ENCODE data around the gene CD36.

The CD36 gene

DNA sequence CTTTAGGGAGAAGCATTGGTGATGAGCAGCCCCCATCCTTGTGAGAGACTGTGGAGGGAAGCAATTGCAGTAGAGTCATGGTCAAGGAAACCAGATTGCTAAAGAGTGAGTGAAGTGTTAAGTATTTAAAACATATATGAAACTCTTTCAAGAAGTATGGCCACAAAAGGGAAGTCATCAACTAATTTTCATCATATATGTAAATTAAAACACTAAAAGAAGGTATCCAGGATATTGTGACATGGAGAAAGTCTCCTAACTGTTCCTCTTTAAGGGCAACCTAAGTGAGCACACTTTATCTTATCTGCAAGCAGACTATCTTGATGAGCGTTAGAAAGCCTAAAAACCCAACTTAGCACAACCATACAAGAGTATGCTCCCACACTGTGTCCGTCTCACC is 69.7 kb downstream of the CD36 start:
- no peak for DNase-seq

DNA sequence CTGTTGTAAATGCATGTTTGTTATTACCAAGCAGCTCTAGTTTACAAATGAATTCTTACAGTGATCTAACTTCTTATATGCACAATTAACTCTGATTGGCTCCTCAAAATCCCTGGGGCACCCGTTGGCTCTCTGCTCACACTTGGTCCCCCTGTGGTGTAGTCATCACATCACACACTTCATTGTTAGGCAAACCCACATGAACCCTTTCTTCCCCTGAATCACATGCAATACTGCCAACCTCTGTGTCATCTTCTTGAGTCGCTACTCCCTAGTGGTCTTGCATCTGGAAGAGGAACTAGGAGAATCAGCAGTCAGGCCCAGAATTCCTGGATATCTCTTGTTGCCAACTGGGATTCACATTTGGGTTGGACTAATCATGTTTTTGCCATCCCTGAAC is 73.1 kb downstream of the CD36 start:
- no peak for DNase-seq

DNA sequence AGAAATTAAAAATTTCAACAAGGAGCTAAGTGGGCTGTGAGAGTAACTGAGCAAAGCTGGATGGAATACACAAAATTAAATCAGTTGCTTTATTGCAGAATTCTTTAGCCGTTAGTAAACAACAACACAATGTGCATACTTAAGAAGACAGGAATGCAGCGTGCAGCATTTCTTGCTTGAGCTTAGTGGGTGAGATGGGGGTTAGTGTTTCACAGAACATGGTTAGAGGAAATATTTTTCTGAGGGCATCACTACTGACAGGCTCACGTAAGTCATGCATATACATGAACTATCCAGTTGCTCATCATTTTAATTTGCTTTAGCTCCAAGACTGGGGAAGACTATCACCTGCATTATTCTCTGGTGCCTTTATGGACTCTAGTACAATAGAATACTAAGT is 80.8 kb downstream of the CD36 start:
- no peak for DNase-seq

DNA sequence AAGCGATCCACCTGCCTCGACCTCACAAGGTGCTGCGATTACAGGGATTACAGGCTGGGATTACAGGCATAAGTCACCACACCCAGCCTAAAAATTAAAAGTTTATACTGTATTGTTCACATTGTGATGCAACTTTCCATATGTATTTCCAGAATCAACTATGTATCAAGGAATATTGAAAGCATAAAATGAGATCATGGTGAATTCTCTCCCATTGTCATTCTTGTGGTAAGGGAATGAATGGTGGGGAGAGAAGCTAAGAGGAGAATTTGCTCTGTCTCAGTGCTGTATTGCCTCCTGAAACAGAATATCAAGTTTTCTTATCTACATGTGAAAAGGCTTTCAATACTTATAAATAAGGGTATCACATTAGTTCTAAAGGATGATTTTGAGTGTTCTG is 81.7 kb downstream of the CD36 start:
- DNase-seq, result no peak

DNA sequence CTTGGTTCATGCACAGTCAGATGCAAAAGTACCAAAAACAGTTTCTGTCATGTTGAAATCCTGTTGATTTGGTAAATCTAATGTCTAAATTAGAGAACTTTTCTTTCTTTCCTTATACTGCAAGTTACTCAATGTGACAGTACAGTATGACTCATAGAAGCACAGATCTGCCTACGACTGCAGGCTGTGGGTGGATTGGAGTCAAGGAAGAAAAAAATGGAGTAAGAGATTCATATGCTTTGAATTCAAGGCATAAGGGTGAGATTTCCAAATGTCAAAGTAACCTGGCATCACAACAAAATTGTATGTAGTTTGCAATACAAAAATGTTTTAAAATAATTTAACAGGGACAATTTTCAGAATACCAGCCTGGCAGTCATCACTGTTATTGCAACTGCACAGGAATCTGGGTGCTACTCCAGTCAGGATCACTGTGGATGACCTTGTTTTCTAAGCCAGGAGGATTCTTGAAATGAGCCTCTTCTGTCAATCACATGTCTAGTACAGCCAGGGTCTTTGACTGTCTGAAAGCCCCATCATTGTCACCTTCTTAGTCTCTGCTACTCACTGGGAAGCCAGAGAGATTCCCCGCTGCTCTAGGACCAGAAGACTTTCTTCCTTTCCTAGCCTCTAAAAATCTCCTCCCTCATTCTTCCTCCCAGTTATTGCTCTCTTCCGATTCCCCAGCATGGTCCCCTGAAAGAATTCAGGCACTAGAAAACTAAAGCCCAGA is 83.6 kb downstream of the CD36 start:
- no peak for DNase-seq

DNA sequence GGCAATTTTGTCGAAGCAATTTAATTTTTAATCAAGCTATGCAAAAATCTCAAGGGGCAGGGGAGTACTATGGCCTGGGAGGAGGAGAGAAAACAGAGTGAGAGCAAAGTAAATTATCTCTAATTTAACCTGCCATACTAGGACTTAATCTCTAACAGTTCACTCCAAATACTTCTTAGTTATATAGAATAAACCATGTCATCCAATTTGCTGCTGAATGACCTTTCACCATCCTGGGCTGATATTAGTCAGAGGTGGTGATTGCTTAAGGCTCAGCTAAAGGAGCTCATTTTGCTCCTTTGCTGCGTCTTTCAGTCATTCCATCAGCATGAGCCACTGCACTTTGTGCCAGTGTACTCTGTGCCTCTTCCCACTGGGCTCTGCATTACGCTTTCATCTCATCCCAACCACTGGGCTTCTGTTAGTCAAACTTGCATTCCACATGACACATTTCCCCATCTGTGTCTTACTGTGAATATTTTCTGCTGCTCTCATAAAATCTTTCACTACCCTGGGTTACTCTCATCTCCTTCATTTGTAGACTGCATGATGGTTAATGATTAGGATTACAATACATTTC is 84.3 kb downstream of the CD36 start:
- no peak for DNase-seq

DNA sequence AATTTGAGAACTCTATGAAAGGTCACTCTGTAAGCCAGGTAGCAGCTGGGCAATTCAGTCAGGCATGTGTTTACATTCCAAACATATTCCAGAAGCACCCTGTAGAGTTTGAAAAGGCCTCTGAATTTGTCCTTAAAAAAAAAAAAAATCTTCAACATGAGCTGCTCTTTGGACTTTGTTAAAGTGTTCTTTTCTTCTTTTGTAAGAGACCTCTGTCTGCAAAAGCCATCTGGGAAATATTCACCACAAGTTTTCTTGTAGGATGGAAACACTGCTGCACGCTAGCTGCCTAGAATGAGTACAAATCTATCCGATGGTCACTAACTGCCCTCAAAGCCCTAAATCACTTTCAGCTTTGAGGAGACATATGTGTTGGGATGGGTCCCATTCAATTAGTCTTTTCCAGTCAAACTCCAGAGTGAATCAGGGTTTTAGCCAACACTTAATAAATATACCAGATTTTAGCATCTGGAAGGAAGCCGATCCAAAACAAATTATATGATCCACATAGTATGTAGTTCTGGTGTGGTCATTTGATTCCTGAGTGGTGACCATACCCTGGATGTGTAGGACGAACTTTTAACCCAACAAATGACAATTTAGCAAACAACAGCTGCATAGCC is 85.9 kb downstream of the CD36 start:
- DNase-seq, result no peak

DNA sequence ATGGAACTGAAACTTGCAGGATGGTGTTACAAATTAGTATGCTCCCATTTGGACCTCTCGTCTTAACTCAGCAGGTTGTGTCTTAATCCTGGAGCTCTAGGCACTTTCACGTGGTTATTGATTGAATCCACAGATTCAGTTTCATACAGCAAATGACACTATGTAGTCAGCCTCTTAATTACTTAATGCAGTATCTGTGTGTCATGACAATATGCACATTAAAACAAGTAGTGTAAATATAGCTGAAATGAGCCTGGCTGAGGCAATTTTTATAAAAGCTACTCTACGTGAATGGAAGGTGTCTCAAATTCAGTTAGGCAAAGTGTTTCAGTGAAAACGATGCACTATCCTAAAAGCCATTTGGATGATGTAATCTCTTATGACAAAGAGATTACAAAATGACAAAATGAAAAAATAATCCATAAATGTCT is 86.8 kb downstream of the CD36 start:
- DNase-seq, result no peak
